ENCODE measurements around the gene UBFD1. TPM values are rescaled to one million over a fixed set of nuclear protein-coding genes. Genes with fewer than 3 reads are reported as not detected.

The UBFD1 gene
- total and polyA plus RNA-seq, 2 of the 8 experiments (the other 6 are each of a cell fraction or from before 2014, with no cell fraction given): 66.3 to 106 TPM

DNA sequence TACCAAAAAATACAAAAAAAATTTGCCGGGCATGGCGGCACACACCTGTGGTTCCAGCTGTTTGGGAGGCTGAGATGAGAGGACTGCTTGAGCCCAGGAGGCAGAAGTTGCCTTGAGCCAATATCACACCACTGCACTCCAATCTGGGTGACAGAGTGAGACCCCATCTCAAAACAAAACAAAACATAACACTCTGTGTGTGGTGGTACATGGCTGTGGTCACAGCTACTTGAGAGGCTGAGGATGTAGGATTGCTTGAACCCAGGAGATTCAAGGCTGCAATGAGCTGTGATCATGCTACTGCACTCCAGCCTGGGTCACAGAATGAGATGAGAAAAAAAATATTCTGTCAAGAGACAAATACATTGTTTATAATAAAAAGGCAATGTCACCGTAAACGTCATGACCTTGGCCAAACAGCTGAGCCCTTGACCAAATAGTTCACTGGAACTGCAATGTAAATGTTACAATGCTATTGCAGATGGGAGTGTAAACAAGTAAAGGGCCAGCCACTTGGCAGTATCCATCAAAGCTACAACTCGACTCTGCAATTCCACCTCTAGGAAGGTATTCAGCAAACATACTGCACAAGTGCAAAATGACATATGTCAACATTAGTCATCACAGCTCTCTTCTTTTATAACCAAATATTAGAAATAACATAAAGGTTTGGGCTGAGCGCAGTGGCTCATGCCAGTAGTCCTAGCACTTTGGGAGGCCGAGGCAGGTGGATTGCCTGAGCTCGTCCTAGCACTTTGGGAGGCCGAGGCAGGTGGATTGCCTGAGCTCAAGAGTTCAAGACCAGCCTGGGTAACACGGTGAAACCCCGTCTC lies 17.3 kb upstream of the UBFD1 start:
- H3K4me1 ChIP-seq (replicated peaks in 1 of 4; ENCODE audit: control insufficient read depth in 3 of 4, insufficient read depth in 4 of 4, low read length in 3 of 4): no peaks in the 10 kb centered on the region
- H4K5ac ChIP-seq (ENCODE audit: insufficient read length, low read depth, low read length): no peak overlapping the region
- 91% methylated on average over 11 of the region's 11 CpGs; no CpG with 5 or more reads in 1 of the 2 experiments for WGBS, 2 experiments (ENCODE audit: extremely low coverage in 1 of 2, insufficient coverage in 1 of 2, insufficient read length in 1 of 2, insufficient replicate concordance in 2 of 2, low coverage in 1 of 2, low lambda C conversion rate in 2 of 2, missing lambda C conversion rate in 1 of 2)
- DNase-seq (ENCODE audit: low read depth in 1 of 2, low spot score in 2 of 2) (no peak), FAIRE-seq (no peak)
- no peak overlapping the region for H2AK5ac ChIP-seq (ENCODE audit: low read depth, low read length)
- no peak overlapping the region for H3K23ac ChIP-seq (ENCODE audit: insufficient read length)
- H4K91ac ChIP-seq (replicated peaks; ENCODE audit: insufficient read length, low read length): no peak overlapping the region
- no peak overlapping the region for H3K9ac ChIP-seq (replicated peaks in 1 of 4; ENCODE audit: extremely low read depth in 1 of 4, low read depth in 3 of 4, low read length in 3 of 4)
- no peak overlapping the region for H3K4ac ChIP-seq (replicated peaks; ENCODE audit: insufficient read length, low read depth, low read length)
- POLR2A ChIA-PET (ENCODE audit: partially characterized antibody): interaction anchor here (1.1 to 1.8 kb wide), 5 partner anchors 11 to 48 kb away, joined by 3 to 8 read pairs (median 6); no protein-coding TSS in a partner anchor
- H3K27me3 ChIP-seq (replicated peaks in 1 of 4; ENCODE audit: control insufficient read depth in 3 of 4, extremely low read depth in 1 of 4, insufficient read depth in 3 of 4, low read length in 3 of 4): no peaks in the 10 kb centered on the region
- H2BK12ac ChIP-seq (ENCODE audit: low read depth, low read length): no peak overlapping the region
- H4K20me1 ChIP-seq (replicated peaks in 1 of 2; ENCODE audit: control insufficient read depth in 1 of 2, insufficient read depth in 2 of 2, low read length in 2 of 2): peaks cover 0 to 3% of the 10 kb centered on the region in 2 experiments
- no peak overlapping the region for H3K4me3 ChIP-seq (ENCODE audit: extremely low read depth in 1 of 4, insufficient read depth in 2 of 4, low read depth in 3 of 4, low read length in 4 of 4)
- H3K14ac ChIP-seq (ENCODE audit: insufficient read length): no peak overlapping the region
- no peak overlapping the region for H3K27ac ChIP-seq (ENCODE audit: low read depth, low read length)
- no peak overlapping the region for H3K56ac ChIP-seq (replicated peaks; ENCODE audit: insufficient read length, low read depth, low read length)
- no peak overlapping the region for H4K8ac ChIP-seq (ENCODE audit: extremely low read depth, insufficient read depth, low read length)
- H3K9me3 ChIP-seq (ENCODE audit: insufficient read depth in 2 of 2, low read depth in 1 of 2, low read length in 1 of 2): no peaks in the 10 kb centered on the region
- no peak overlapping the region for H2BK5ac ChIP-seq (ENCODE audit: low read depth, low read length)
- no peak overlapping the region for H2BK120ac ChIP-seq (replicated peaks; ENCODE audit: low read depth, low read length)
- no peak overlapping the region for H2BK15ac ChIP-seq (ENCODE audit: low read length)
- no peak overlapping the region for H3K18ac ChIP-seq (ENCODE audit: extremely low read depth, low read length)
- no peaks in the 10 kb centered on the region for H3K23me2 ChIP-seq (ENCODE audit: low read depth, low read length)
- peaks cover 5 to 54% (median 30%) of the 10 kb centered on the region in 4 experiments for H3K36me3 ChIP-seq (ENCODE audit: control insufficient read depth in 2 of 4, insufficient read depth in 4 of 4, low read length in 3 of 4)
- H2BK20ac ChIP-seq (ENCODE audit: low read length): no peak overlapping the region
- no peak overlapping the region for H3K4me2 ChIP-seq (ENCODE audit: insufficient read depth in 1 of 2, low read depth in 2 of 2, low read length in 2 of 2)
- CTCF ChIA-PET (ENCODE audit: partially characterized antibody): interaction anchor here (0.6 to 2.0 kb wide), 5 partner anchors 11 to 712 kb away, joined by 3 to 6 read pairs (median 3); partner anchors contain the start of gene NDUFAB1
- no peaks in the 10 kb centered on the region for H3K79me1 ChIP-seq (ENCODE audit: low read depth, low read length)
- H3K79me2 ChIP-seq (ENCODE audit: control insufficient read depth in 1 of 2, insufficient read depth in 2 of 2, low read length in 2 of 2): no peaks in the 10 kb centered on the region
- no peak overlapping the region for H2AFZ ChIP-seq (ENCODE audit: low read length)
- TF ChIP-seq CHD2 (IDR thresholded peaks at IDR 0.05; ENCODE audit: low read length) (no peak), CTCF (IDR thresholded peaks at IDR 0.05; ENCODE audit: control extremely low read depth in 1 of 3, insufficient read depth in 1 of 3, low read depth in 1 of 3, low read length in 3 of 3) (no peak), CTBP2 (IDR thresholded peaks at IDR 0.05; ENCODE audit: borderline replicate concordance, insufficient read depth, insufficient read length, low read length) (no peak), HDAC6 (IDR thresholded peaks at IDR 0.05; ENCODE audit: low read depth, low read length) (no peak), KDM4A (IDR thresholded peaks at IDR 0.05; ENCODE audit: low read depth, low read length, severe bottlenecking) (no peak), HDAC2 (IDR thresholded peaks at IDR 0.05; ENCODE audit: borderline replicate concordance in 1 of 2, low read depth in 2 of 2, low read length in 2 of 2) (no peak), GABPA (IDR thresholded peaks at IDR 0.05; ENCODE audit: borderline replicate concordance, insufficient read depth, low read length) (no peak), GTF2F1 (IDR thresholded peaks at IDR 0.05; ENCODE audit: borderline replicate concordance, low read depth, low read length) (no peak), BACH1 (IDR thresholded peaks at IDR 0.05; ENCODE audit: low read length) (no peak)

All from H1 (cell line).